GM19463 (cell line): Measurements from ENCODE around the gene FSTL1.

Source experiments
- ATAC-seq: cut with Tn5 transposase; IDR thresholded peaks from one replicate; pipeline ENCODE4 v1.9.1; 2021; ENCODE audit warnings: mild to moderate bottlenecking, moderate library complexity; ENCODE audit not compliant: unreplicated experiment

FSTL1 gene

GRCh38 chr3:120450600-120451271, at the start of gene FSTL1:
TSS of gene FSTL1 (minus strand) at chr3:120450992. CDS start at chr3:120450746, 246 bp downstream.
- no peak for ATAC-seq

GRCh38 chr3:120498556-120499346, 48.0 kb upstream of the FSTL1 start:
- ATAC-seq: no peak

- ATAC-seq: no peak
Observed at GRCh38 chr3:120497818-120498217, 47.0 kb upstream of the FSTL1 start.

GRCh38 chr3:120497336-120497735, 46.5 kb upstream of the FSTL1 start:
- ATAC-seq: no peak

- no peak for ATAC-seq
Observed at GRCh38 chr3:120496278-120497002, 45.6 kb upstream of the FSTL1 start.

- ATAC-seq: no peak
Observed at GRCh38 chr3:120495809-120496208, 45.0 kb upstream of the FSTL1 start.

- no peak for ATAC-seq
Observed at GRCh38 chr3:120492103-120492502, 41.3 kb upstream of the FSTL1 start.

GRCh38 chr3:120489421-120489820, 38.6 kb upstream of the FSTL1 start:
- ATAC-seq: no peak

GRCh38 chr3:120488296-120488695, 37.5 kb upstream of the FSTL1 start:
- ATAC-seq: no peak

GRCh38 chr3:120487191-120487650, 36.4 kb upstream of the FSTL1 start:
- ATAC-seq: no peak

GRCh38 chr3:120481081-120481480, 30.3 kb upstream of the FSTL1 start:
- no peak for ATAC-seq

GRCh38 chr3:120477781-120478180, 27.0 kb upstream of the FSTL1 start:
- no peak for ATAC-seq

- ATAC-seq: no peak
Observed at GRCh38 chr3:120475722-120476377, 25.1 kb upstream of the FSTL1 start.

- no peak for ATAC-seq
Observed at GRCh38 chr3:120473896-120474675, 23.3 kb upstream of the FSTL1 start.

GRCh38 chr3:120473389-120473788, 22.6 kb upstream of the FSTL1 start:
- no peak for ATAC-seq

GRCh38 chr3:120472121-120472844, 21.5 kb upstream of the FSTL1 start:
- ATAC-seq: no peak

- ATAC-seq: no peak
Observed at GRCh38 chr3:120471643-120472042, 20.9 kb upstream of the FSTL1 start.

- ATAC-seq: no peak
Observed at GRCh38 chr3:120470870-120471269, 20.1 kb upstream of the FSTL1 start.

- no peak for ATAC-seq
Observed at GRCh38 chr3:120469882-120470301, 19.1 kb upstream of the FSTL1 start.

GRCh38 chr3:120469440-120469839, 18.6 kb upstream of the FSTL1 start:
- ATAC-seq: no peak
